H1 (cell line): ENCODE data around the gene PRIMPOL. TPM values are rescaled to one million over a fixed set of nuclear protein-coding genes. Genes with fewer than 3 reads are reported as not detected.

ENCODE experiments used
- CHD7 ChIP-seq: fragments of 300-600 bp; sonication (generic); IDR thresholded peaks from 2 replicates; pipeline ENCODE4 v1.7.1; 2012; ENCODE audit warnings: low read length, moderate library complexity, mild to moderate bottlenecking, inconsistent platforms; ENCODE audit not compliant: insufficient replicate concordance
- EZH2 ChIP-seq: fragments of 200-600 bp; sonication (generic); IDR thresholded peaks from 2 replicates; pipeline ENCODE4 v1.7.1; 2012; ENCODE audit warnings: low read depth, mild to moderate bottlenecking, moderate library complexity, low read length, inconsistent platforms; ENCODE audit not compliant: severe bottlenecking
- NRF1 ChIP-seq: IDR thresholded peaks from 2 replicates; pipeline ENCODE4 v1.6.1; 2011; ENCODE audit warnings: mild to moderate bottlenecking, low read depth, low read length, improper control_type of control experiment
- POU5F1 ChIP-seq: IDR thresholded peaks from 2 replicates; pipeline ENCODE4 v1.6.1; 2011; ENCODE audit warnings: low read depth, mild to moderate bottlenecking, low read length, moderate library complexity
- RBBP5 ChIP-seq: IDR thresholded peaks from 2 replicates; pipeline ENCODE4 v1.7.1; 2012; ENCODE audit warnings: low read depth, mild to moderate bottlenecking, inconsistent platforms, low read length, moderate library complexity, borderline replicate concordance
- polyA plus RNA-seq, 7 experiments: library from polyadenylated mRNA; depleted of rRNA in 3 of 7; stranded (reverse) in 5 of 7; unstranded in 2 of 7; fragments of >200 nt in 5 of 7; fragments of 200-250 nt in 2 of 7; gene quantifications; 1 replicate in 5 of 7; 2 replicates in 1 of 7; 4 replicates in 1 of 7; pipeline versions ENCODE4 v1.2.1 to v1.2.3, GENCODE V29; 2011 to 2013; ENCODE audit warnings: missing spikeins in 2 of 7, mixed read lengths in 2 of 7
- total RNA-seq: library from RNA; stranded (reverse); fragmentation: NEBNext Ultra II Directional; extraction: Animal tissue kit (Norgen Biotek cat#: 25700); gene quantifications from 2 replicates; pipeline ENCODE4 v1.2.1, GENCODE V29; 2021

The PRIMPOL gene
- total and polyA plus RNA-seq, 2 of the 8 experiments (the other 6 are each of a cell fraction or from before 2014, with no cell fraction given) = 4.4 to 6.7 TPM

GRCh38 chr4:184614509-184614908 is 35.0 kb upstream of the PRIMPOL start (continued):
- no peak for TF ChIP-seq CHD7
- no peak for TF ChIP-seq EZH2
- no peak for TF ChIP-seq POU5F1
- no peak for TF ChIP-seq RBBP5
- TF ChIP-seq NRF1 = no peak
